Neutrophil (primary cell): ENCODE measurements around the gene ABL2.

Experiments used
- H3K27ac ChIP-seq: fragments of 200-600 bp; sonication (generic); 2 replicates; pipeline ENCODE4 v1.5.1; 2016; ENCODE audit warnings: mild to moderate bottlenecking, moderate library complexity
- H3K27me3 ChIP-seq: fragments of 200-600 bp; sonication (generic); 2 replicates; pipeline ENCODE4 v1.6.0; 2016; ENCODE audit warnings: mild to moderate bottlenecking
- H3K36me3 ChIP-seq: fragments of 200-600 bp; sonication (generic); 2 replicates; pipeline ENCODE4 v1.5.1; 2017
- H3K4me1 ChIP-seq, 2 experiments: fragments of 200-600 bp in 1 of 2; sonication (generic) in 1 of 2; 1 replicate in 1 of 2; 2 replicates in 1 of 2; pipeline versions ENCODE4 v1.5.1 to v1.6.1; 2013 to 2016; ENCODE audit warnings: low read depth in 1 of 2, low read length in 1 of 2, mild to moderate bottlenecking in 1 of 2, moderate library complexity in 1 of 2; ENCODE audit not compliant: control insufficient read depth in 1 of 2, insufficient read depth in 1 of 2
- H3K4me3 ChIP-seq, 2 experiments: fragments of 200-600 bp in 1 of 2; sonication (generic) in 1 of 2; 1 replicate in 1 of 2; 2 replicates in 1 of 2; pipeline ENCODE4 v1.5.1; 2013 to 2016; ENCODE audit warnings: low read depth in 1 of 2, low read length in 1 of 2, mild to moderate bottlenecking in 1 of 2, moderate library complexity in 1 of 2
- H3K9me3 ChIP-seq: fragments of 200-600 bp; sonication (generic); 2 replicates; pipeline ENCODE4 v1.5.1; 2016
- TF ChIP-seq, protein P1 (sequence below): fragments of 200-600 bp; sonication (generic); IDR thresholded peaks from 2 replicates; pipeline ENCODE4 v1.5.1; 2016; ENCODE audit warnings: antibody characterized with exemption

Gene ABL2

DNA sequence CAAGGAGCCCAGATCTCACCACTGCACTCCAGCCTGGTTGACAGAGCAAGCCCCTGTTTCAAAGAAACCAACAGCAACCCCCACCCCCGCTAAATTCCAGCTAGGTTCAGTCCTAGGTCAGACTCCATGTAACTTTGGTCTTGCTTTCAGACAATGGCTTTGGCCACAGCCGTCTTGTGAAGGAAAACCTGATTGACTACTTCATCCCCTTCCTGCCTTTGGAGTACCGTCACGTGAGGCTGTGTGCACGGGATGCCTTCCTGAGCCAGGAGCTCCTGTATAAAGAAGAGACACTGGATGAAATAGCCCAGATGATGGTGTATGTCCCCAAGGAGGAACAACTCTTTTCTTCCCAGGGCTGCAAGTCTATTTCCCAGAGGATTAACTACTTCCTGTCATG, 134.7 kb downstream of the ABL2 start:
- no peaks in the 10 kb centered on the region for H3K27me3 ChIP-seq

DNA sequence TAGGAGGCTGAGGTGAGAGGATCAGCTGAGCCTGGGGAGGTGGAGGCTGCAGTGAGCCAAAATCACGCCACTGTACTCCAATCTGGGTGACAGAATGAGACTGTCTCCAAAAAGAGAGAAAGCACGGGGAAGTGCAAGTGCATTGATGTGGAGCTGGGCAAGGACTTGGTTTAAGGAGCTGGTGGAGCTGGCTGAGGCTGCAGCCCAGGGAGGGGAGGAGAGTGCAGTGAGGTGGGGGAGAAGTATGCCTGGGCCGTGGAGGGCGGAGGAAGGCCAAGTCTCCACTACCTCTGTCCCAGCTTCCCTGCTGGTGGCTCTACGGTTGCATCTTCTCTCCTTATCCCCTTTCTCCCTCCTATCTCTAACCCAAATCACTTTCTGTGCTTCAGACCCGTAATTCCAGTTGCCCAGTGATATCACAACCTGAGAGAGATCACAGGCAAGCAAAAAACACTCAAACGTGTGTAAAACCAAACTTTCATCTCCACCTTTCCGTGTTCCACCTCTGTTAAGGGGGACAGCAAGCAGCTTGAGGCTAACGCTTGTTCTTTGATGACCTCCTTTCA, 136.5 kb downstream of the ABL2 start:
- H3K4me3 ChIP-seq: no peak overlapping the region
- no peaks in the 10 kb centered on the region for H3K27me3 ChIP-seq
- no peaks in the 10 kb centered on the region for H3K9me3 ChIP-seq
- H3K27ac ChIP-seq: no peak overlapping the region
- H3K36me3 ChIP-seq: peaks cover 74% of the 10 kb centered on the region
- TF ChIP-seq, protein P1, sequence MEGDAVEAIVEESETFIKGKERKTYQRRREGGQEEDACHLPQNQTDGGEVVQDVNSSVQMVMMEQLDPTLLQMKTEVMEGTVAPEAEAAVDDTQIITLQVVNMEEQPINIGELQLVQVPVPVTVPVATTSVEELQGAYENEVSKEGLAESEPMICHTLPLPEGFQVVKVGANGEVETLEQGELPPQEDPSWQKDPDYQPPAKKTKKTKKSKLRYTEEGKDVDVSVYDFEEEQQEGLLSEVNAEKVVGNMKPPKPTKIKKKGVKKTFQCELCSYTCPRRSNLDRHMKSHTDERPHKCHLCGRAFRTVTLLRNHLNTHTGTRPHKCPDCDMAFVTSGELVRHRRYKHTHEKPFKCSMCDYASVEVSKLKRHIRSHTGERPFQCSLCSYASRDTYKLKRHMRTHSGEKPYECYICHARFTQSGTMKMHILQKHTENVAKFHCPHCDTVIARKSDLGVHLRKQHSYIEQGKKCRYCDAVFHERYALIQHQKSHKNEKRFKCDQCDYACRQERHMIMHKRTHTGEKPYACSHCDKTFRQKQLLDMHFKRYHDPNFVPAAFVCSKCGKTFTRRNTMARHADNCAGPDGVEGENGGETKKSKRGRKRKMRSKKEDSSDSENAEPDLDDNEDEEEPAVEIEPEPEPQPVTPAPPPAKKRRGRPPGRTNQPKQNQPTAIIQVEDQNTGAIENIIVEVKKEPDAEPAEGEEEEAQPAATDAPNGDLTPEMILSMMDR: no peak
- H3K4me1 ChIP-seq: peaks cover 4% of the 10 kb centered on the region in 2 experiments

More for the DNA sequence above, 134.7 kb downstream of the ABL2 start:
- TF ChIP-seq, protein P1: no peak
- peaks cover 60% of the 10 kb centered on the region for H3K36me3 ChIP-seq
- no peak overlapping the region for H3K4me3 ChIP-seq
- no peak overlapping the region for H3K27ac ChIP-seq
- H3K4me1 ChIP-seq: peaks cover 4% of the 10 kb centered on the region in 2 experiments
- H3K9me3 ChIP-seq: no peaks in the 10 kb centered on the region

DNA sequence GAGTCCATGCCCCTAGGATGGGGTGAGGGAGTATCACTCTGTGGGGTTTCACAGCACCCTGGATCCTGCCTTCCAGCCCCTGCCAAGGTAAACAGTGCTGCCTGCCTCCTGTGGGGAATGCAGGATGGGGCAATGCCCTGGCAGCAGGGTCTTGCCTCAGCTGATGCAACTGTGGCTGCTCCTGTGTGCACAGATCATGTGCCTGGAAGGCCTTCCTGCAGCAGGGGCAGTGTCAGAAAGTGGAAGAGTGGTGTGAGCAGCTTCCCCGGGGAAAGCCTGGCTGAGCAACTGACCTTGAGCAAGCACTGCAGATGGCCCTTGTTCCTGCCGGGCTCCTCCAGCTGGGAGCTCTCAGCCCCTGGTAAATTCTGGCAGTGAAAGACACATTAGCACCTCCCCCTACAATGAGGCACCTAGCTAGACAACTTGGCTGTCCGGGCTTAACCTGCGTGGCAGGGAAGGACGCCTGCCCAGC, 137.7 kb downstream of the ABL2 start:
- Histone ChIP-seq H3K27me3 (no peaks in the 10 kb centered on the region), H3K27ac (no peak overlapping the region), H3K9me3 (no peaks in the 10 kb centered on the region), H3K4me3 (no peak overlapping the region), H3K4me1 (peaks cover 4% of the 10 kb centered on the region in 2 experiments), H3K36me3 (peaks cover 67% of the 10 kb centered on the region)
- TF ChIP-seq, protein P1: no peak

DNA sequence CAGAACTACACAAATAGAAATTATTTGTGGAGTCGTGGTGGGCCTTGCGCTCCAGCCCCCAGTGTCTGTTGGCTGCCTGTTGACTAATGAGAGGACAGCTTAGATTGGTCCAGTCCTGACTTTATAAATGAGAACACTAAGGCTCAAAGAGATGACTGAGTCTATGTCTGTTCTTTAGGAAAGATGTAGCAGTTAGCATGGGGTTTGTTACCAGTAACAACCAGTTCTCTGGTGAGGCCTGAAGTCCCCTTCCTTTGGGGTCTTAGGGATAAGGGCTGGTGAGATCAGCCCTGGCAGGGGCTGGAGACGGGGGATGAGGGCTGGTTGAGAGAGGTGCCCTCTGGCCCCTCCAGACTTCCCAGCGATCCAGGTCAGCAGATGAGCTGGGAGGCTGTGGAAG, 138.6 kb downstream of the ABL2 start:
- TF ChIP-seq, protein P1: no peak
- no peaks in the 10 kb centered on the region for H3K9me3 ChIP-seq
- no peaks in the 10 kb centered on the region for H3K27me3 ChIP-seq
- peaks cover 65% of the 10 kb centered on the region for H3K36me3 ChIP-seq
- H3K4me3 ChIP-seq: no peak overlapping the region
- H3K27ac ChIP-seq: no peak overlapping the region
- H3K4me1 ChIP-seq: peaks cover 4% of the 10 kb centered on the region in 2 experiments

DNA sequence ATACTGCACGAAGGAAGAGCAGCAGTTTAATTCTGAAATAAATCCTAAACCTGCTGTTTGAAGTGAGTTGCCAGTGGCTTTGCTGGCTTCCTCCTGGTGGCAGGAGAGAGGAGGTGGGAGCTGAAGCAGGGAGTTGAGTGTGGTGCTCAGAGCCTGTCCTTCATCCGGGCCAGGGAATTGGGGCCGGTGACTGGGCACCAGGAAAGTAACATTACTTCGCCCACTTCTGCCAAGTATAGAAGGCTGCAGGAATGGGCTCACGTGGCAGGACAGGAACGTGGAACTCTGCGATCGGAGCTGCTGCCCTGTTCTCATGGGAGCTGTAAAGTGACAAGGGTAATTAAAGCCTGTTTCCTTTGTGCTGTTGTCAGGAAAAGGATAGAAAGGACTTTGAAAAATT, 139.0 kb downstream of the ABL2 start:
- Histone ChIP-seq H3K4me1 (peaks cover 4% of the 10 kb centered on the region in 2 experiments), H3K27ac (no peak overlapping the region), H3K36me3 (peaks cover 65% of the 10 kb centered on the region), H3K27me3 (no peaks in the 10 kb centered on the region), H3K4me3 (no peak overlapping the region), H3K9me3 (no peaks in the 10 kb centered on the region)
- TF ChIP-seq, protein P1: no peak
